GM10847 (cell line): ENCODE measurements around the gene ZC3H18.

Experiments
- POLR2A ChIP-seq: IDR thresholded peaks from 2 replicates; pipeline ENCODE4 v1.6.1; 2011; ENCODE audit not compliant: insufficient read length; ENCODE audit errors: extremely low read depth

ZC3H18 gene

GRCh38 chr16:88538366-88539060, 31.7 kb upstream of the ZC3H18 start:
- no peak for TF ChIP-seq POLR2A

GRCh38 chr16:88539261-88539651, 30.9 kb upstream of the ZC3H18 start:
- TF ChIP-seq POLR2A = no peak

- no peak for TF ChIP-seq POLR2A
Measured at GRCh38 chr16:88539652-88540345, 30.4 kb upstream of the ZC3H18 start.

GRCh38 chr16:88540346-88540977, 29.7 kb upstream of the ZC3H18 start:
- TF ChIP-seq POLR2A = no peak

GRCh38 chr16:88541831-88542616, 28.2 kb upstream of the ZC3H18 start:
- TF ChIP-seq POLR2A = no peak

GRCh38 chr16:88543230-88543813, 26.9 kb upstream of the ZC3H18 start:
- TF ChIP-seq POLR2A = no peak

GRCh38 chr16:88545781-88546180, 24.4 kb upstream of the ZC3H18 start:
- TF ChIP-seq POLR2A = no peak

GRCh38 chr16:88548131-88548874, 21.9 kb upstream of the ZC3H18 start:
- TF ChIP-seq POLR2A = no peak

- TF ChIP-seq POLR2A = no peak
Measured at GRCh38 chr16:88548985-88549384, 21.2 kb upstream of the ZC3H18 start.

- no peak for TF ChIP-seq POLR2A
Measured at GRCh38 chr16:88549671-88550245, 20.4 kb upstream of the ZC3H18 start.

GRCh38 chr16:88550246-88550661, 19.9 kb upstream of the ZC3H18 start:
- TF ChIP-seq POLR2A = no peak

GRCh38 chr16:88552166-88552565, 18.0 kb upstream of the ZC3H18 start:
- TF ChIP-seq POLR2A = no peak

- TF ChIP-seq POLR2A = no peak
Measured at GRCh38 chr16:88552815-88553214, 17.4 kb upstream of the ZC3H18 start.

GRCh38 chr16:88553739-88554138, 16.5 kb upstream of the ZC3H18 start:
- TF ChIP-seq POLR2A = no peak
